Osteocyte (in vitro differentiated cells): ENCODE results near the gene ZNRF1. TPM values are rescaled to one million over a fixed set of nuclear protein-coding genes. Genes with fewer than 3 reads are reported as not detected.

Experiments
- DNase-seq: peaks from one replicate; pipeline ENCODE4 v3.0.0; 2021; ENCODE audit warnings: mixed read lengths; ENCODE audit not compliant: unreplicated experiment; ENCODE audit errors: extremely low spot score
- H3K27ac Mint-ChIP-seq: one replicate; pipeline ENCODE4 v1.8.0; 2021; ENCODE audit warnings: mild to moderate bottlenecking, mixed read lengths; ENCODE audit not compliant: unreplicated experiment
- H3K27me3 Mint-ChIP-seq: one replicate; pipeline ENCODE4 v1.8.0; 2021; ENCODE audit warnings: mixed read lengths; ENCODE audit not compliant: unreplicated experiment
- H3K36me3 Mint-ChIP-seq: one replicate; pipeline ENCODE4 v1.8.0; 2021; ENCODE audit warnings: mixed read lengths; ENCODE audit not compliant: unreplicated experiment
- H3K4me1 Mint-ChIP-seq: one replicate; pipeline ENCODE4 v1.8.0; 2021; ENCODE audit warnings: mixed read lengths; ENCODE audit not compliant: unreplicated experiment
- H3K4me3 Mint-ChIP-seq: one replicate; pipeline ENCODE4 v1.8.0; 2021; ENCODE audit warnings: mild to moderate bottlenecking, moderate library complexity, mixed read lengths; ENCODE audit not compliant: unreplicated experiment
- H3K9me3 Mint-ChIP-seq: one replicate; pipeline ENCODE4 v1.8.0; 2021; ENCODE audit warnings: mixed read lengths; ENCODE audit not compliant: unreplicated experiment
- total RNA-seq: library from RNA; stranded (reverse); gene quantifications from 2 replicates; pipeline ENCODE4 v1.2.1, GENCODE V29; 2021
- TF ChIP-seq, protein P1 (sequence below): fragments of 200-600 bp; sonication (generic); IDR thresholded peaks from 2 replicates; pipeline ENCODE4 v1.5.0; 2021; ENCODE audit warnings: antibody characterized with exemption, mild to moderate bottlenecking, moderate library complexity

Gene ZNRF1
- total RNA-seq, 1 donor from 2014 or later, result 32.1 TPM

DNA sequence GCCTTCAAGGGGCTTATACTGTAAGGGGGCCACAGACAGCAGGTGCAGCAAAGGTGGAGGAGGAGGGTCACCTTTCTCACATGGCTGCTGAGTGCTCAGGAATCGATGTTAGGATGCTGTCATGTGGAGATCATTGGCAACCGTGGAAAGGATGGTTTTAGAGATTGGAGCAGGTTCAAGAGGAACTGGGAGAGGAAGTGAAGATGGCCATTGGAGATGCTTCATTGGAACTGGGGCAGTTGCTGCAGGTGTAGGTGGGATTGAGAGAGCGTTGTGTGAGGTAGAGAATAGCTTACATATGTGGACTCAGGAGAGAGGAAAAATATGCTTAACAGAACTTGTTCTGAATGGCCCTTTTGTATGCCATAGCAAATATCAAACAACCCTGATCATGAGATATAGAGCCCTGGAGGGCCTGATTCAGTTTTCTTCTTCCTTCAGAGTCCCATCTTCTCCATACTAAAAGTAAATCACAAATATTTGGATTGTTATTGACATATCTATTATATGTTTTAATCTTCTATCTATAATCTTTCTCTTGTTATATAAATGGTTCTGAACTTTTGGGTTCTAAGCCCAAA, 77.0 kb downstream of the ZNRF1 start:
- Mint-ChIP-seq H3K27ac (no peak overlapping the region), H3K4me1 (peaks cover 25% of the 10 kb centered on the region), H3K9me3 (peaks cover 4% of the 10 kb centered on the region), H3K36me3 (peaks cover 4% of the 10 kb centered on the region), H3K27me3 (no peaks in the 10 kb centered on the region), H3K4me3 (no peak overlapping the region)
- DNase-seq, result no peak
- TF ChIP-seq, protein P1, sequence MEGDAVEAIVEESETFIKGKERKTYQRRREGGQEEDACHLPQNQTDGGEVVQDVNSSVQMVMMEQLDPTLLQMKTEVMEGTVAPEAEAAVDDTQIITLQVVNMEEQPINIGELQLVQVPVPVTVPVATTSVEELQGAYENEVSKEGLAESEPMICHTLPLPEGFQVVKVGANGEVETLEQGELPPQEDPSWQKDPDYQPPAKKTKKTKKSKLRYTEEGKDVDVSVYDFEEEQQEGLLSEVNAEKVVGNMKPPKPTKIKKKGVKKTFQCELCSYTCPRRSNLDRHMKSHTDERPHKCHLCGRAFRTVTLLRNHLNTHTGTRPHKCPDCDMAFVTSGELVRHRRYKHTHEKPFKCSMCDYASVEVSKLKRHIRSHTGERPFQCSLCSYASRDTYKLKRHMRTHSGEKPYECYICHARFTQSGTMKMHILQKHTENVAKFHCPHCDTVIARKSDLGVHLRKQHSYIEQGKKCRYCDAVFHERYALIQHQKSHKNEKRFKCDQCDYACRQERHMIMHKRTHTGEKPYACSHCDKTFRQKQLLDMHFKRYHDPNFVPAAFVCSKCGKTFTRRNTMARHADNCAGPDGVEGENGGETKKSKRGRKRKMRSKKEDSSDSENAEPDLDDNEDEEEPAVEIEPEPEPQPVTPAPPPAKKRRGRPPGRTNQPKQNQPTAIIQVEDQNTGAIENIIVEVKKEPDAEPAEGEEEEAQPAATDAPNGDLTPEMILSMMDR, result no peak

DNA sequence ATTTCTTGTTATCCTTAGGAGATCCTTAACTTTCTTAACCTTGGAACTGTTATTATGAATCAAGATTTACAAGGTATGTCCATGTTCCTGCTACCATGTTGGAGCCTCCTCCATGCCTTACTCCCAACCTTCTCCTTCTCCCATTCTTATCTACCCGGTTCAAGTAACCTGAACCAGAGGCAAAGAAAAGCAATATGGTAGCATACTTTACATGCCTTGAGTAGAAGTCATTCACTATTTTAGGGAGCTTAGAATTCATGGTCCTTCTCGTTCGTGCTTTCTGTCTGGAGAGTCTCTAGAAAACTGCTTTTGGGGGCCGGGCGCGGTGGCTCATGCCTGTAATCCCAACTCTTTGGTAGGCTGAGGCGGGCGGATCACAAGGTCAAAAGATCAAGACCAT, 80.1 kb downstream of the ZNRF1 start:
- Mint-ChIP-seq H3K36me3 (peaks cover 4% of the 10 kb centered on the region), H3K27me3 (no peaks in the 10 kb centered on the region), H3K9me3 (peaks cover 4% of the 10 kb centered on the region), H3K27ac (no peak overlapping the region), H3K4me1 (peaks cover 19% of the 10 kb centered on the region), H3K4me3 (no peak overlapping the region)
- TF ChIP-seq, protein P1, result no peak
- no peak for DNase-seq

DNA sequence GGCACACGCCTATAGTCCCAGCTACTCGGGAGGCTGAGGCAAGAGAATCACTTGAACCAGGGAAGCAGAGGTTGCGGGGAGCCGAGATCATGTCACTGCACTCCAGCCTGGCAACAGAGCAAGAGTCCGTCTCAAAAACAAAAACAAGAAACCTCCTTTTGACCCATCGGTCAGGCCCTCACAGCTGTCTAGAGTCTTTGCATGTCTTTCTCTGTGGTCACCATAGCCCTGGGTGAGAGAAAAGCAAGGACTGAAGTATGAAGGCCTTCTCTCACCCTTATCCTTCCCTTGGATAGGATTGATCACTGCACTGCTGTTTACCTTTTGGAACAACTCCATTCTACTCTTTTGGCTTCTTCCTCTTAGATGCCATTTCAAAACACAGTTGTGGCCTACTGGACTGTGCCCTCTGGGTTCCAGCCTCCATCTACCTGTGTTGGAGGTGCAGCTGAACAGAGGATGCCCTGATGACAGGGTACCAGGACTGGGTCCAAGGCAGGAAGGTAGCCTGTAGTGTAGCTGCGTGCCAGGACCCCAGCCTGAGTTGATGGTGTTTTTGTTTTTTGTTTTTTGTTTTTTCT, 80.6 kb downstream of the ZNRF1 start:
- Mint-ChIP-seq H3K36me3 (peaks cover 4% of the 10 kb centered on the region), H3K27ac (no peak overlapping the region), H3K27me3 (no peaks in the 10 kb centered on the region), H3K4me1 (peaks cover 16% of the 10 kb centered on the region), H3K9me3 (peaks cover 4% of the 10 kb centered on the region), H3K4me3 (no peak overlapping the region)
- no peak for DNase-seq
- TF ChIP-seq, protein P1, result no peak

DNA sequence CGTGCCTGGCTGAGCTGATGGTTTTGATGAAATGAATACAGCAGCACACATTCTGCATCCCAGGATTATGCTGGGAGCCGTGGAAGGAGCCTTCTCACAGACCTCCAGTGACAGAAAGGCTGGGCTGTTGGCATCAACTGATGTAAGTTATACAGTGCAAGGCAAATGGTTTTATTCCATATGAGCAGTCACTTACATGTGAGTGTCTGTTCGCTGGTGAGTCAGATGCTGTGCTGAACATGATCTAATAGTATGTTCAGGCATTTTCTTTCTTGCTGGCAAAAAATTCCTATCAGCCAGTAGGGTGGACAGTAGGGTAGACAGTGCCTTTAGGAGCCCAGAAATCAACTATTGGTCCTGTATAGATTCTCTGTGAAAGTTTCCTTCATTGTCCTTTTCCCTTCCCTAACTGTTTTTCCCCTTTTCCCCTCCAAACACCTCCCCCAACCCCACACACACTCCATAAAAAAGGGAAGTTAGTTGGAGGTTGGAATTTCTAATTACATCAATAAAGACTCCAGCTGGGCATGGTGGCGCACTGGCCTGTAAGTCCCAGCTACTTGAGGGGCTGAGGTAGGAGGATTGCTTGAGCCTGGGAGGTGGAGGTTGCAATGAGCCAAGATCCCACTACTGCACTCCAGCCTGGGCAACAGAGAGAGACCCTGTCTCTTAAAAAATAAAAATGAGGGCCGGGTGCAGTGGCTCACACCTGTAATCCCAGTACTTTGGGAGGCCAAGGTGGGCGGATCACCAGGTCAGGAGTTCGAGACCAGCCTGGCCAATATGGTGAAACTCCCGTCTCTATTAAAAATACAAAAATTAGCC, 81.6 kb downstream of the ZNRF1 start:
- peak overlapping the region; percentile 14 for H3K27ac Mint-ChIP-seq

More for the DNA sequence above, 81.6 kb downstream of the ZNRF1 start:
- Mint-ChIP-seq H3K36me3 (peaks cover 4% of the 10 kb centered on the region), H3K4me1 (peaks cover 18% of the 10 kb centered on the region), H3K9me3 (peaks cover 4% of the 10 kb centered on the region), H3K4me3 (no peak overlapping the region), H3K27me3 (no peaks in the 10 kb centered on the region)
- DNase-seq, result no peak
- TF ChIP-seq, protein P1, result no peak
